GM19240 (cell line): Measurements from ENCODE around the gene CCDC12.

Experiments
- DNase-seq: peaks from one replicate; pipeline ENCODE4 v3.0.0; 2011; ENCODE audit warnings: low spot score; ENCODE audit not compliant: insufficient read length

CCDC12 gene

GRCh38 chr3:46894256-46894655 is 82.3 kb downstream of the CCDC12 start:
- no peak for DNase-seq

GRCh38 chr3:46893763-46894162 is 82.8 kb downstream of the CCDC12 start:
- no peak for DNase-seq

- DNase-seq: no peak
Observed at GRCh38 chr3:46893146-46893748, 83.3 kb downstream of the CCDC12 start.

DNA sequence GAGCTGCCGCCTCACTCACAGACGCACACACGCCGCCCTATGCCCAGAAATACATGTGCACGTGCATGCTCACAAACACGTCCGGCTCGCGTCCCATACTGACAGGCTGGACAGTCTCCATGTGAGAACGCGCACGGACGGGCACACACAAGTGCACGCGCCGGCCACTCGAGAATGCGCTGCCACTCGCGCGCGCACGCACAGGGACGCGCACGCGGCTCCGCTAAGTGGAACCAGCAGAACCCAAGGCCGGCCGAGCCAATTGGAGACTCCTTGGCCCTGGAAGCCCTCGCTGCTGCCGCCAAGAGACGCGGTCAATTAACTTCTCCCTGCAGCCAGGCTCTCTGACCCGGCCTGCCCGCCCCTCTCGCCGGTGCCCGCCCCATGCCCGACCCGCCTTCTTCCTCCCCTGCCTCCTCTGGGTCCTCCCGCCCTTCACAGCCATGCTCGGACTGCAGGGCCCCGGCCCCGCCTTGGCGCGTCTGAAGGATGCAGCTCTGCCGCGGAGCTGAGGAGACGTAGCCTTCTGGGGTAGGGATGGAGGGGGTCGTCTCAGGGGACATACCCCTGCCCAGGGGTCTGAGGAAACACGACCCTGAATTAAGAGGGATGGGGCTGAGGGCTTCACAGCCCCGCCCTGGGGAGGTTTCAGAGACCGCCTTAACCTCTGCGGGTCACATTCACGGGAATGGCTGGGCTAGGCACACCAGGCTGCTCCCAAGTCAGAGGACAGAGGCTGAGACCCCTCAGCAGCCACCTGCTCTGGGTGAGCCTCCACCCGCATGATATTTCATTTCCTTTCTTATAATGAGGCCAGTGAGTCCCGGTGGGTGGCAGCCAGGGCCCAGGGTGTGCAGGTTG is 84.0 kb downstream of the CCDC12 start:
- DNase-seq: no peak

DNA sequence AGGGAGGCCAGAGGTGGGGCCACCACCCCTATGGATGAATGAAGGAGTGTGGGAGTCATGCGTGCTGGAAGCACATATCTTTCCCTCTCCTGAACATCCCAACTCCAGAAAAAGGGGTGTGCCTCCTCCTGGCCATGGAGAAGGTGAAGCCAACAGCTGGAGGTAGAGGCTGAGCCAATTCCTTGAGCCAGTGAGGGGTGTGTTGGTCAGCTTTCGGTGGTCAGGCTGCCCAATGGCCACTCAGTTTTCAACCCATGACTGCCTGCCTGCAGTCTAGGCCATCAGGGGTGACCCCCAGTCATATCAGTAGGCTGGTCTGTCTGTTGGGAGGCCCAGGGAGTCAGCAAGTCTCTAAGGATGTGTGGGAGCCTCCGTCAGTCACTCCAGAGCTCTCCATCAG is 85.4 kb downstream of the CCDC12 start:
- no peak for DNase-seq

DNA sequence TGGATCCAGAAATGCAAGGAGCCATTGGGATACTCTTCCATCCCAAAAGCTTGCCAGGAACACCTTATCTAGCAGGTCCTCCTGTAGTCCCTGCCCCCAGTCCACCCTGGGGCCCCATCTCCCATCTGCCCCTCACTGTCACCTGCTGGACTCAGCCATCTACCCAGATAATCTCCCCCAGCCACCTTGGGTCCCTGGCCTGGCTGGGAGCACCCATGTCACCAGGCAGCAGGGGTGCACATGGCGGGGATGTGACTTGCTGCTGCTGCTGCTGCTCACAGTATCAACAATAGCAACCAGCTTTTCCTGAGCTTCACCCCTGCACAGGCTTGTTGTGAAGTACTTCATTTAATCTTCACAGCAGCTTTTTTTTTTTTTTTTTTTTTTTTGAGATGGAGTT is 86.4 kb downstream of the CCDC12 start:
- no peak for DNase-seq

DNA sequence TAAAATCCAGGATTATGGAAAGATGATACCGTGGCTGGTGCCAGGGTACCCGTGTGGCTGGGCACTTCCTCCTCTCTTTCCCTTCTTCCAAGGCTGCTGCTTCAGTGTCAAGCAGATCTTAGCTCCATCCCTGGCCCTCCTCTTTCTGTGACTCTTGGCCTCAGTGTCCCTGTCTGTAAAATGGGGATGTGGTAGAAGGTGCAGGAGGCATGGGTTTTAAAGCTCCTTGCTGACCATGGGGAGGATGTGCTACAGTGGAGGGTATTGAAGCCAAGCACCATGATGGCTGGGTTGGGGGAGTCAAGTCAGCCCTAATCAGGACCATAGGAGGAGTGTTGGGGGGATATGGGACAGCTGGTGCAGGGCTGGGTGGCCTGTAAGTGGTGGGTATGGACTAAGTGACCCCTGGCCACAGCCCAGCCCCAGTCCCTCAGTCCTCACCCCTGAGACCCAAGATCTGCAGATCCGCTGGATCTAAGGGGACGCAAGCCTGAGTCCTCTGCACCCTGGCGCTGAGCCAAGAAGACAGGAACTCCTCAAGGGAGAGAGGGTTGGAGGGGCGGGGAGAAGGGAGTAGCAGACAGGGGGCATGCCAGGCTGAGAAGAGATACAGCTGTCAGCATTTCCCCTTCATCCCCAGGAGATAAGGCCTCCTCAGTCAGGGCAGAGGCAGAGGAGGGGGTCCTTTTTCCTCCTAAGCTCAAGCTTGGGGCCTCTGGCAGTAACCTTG is 87.0 kb downstream of the CCDC12 start:
- no peak for DNase-seq

DNA sequence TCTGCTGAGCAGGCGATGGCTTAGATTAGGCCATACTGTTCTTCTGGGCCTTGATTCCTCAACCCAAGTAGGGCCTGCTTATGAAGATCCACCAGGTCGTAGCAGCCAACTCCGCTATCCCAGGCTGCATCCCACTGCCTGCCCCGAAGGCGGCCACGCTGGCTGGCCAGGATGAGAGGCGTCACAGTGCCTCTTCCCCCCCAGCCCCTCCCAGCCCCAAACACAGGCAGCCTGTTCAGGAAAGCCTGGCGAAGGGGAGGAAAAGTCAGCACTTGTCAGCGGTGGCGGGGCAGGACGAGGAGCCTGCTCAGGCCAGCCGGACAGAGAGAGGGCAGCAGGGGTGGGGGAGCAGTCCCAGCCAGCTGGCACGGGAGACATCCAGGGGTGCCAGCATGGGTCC is 87.8 kb downstream of the CCDC12 start:
- DNase-seq: no peak

- no peak for DNase-seq
Observed at GRCh38 chr3:46887980-46888494, 88.5 kb downstream of the CCDC12 start.

- DNase-seq: no peak
Observed at GRCh38 chr3:46885612-46886011, 90.9 kb downstream of the CCDC12 start.

DNA sequence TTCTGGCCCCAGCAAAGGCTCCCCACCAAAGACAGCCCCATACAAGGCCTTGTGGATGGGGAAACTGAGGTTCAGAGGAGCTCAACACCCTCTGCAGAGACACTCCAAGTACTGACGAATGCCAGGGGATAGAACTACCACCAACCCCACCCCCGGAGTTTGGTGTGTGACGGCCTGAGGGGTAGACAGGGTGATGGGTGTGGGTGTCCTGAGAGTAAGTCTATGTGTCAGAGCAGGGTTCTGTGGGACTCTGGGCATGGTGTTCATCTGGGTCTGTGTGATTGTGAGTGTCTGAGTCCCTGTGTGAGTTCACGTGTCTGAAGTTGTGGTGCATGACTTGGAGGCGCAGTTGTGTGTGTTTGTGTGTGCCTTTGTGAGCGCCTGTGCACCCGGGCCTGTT is 91.6 kb downstream of the CCDC12 start:
- no peak for DNase-seq

DNA sequence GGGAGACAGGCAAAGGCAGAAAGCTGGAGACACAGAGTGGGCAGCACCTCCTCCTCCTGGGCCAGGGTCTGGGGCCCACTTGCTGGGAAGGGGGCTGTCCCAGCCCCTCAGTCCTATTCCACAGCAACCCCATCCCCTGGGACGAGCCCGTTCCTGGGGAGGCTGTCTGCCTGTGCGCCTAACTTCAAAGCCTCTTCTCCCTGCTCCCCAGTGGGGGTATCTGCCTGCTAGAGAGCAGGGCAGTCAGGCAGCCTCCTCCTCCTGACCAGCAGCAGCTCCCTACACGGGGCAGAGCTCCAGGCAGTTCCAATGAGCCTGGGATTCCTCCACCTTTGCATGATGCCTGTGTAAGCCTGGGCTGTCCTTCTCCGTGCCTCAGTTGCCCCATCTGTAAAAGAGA is 92.1 kb downstream of the CCDC12 start:
- DNase-seq: no peak

DNA sequence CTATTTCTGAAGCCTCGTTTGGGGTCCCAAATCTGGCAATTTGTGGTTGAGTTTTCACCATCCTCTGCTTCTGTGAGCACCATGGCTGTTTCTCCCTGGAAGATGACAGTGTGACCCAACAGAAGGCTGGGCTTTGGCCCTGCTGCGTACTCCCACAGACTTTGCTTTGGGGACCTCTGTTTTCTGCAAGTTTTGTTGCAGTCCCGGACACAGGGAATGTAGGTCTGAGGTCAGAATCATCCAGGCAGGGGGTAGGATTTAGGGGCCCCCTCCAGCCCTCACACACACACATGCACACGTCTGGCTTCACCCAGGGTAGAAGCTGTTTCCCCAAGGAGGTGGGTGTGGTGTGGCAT is 92.7 kb downstream of the CCDC12 start:
- no peak for DNase-seq

DNA sequence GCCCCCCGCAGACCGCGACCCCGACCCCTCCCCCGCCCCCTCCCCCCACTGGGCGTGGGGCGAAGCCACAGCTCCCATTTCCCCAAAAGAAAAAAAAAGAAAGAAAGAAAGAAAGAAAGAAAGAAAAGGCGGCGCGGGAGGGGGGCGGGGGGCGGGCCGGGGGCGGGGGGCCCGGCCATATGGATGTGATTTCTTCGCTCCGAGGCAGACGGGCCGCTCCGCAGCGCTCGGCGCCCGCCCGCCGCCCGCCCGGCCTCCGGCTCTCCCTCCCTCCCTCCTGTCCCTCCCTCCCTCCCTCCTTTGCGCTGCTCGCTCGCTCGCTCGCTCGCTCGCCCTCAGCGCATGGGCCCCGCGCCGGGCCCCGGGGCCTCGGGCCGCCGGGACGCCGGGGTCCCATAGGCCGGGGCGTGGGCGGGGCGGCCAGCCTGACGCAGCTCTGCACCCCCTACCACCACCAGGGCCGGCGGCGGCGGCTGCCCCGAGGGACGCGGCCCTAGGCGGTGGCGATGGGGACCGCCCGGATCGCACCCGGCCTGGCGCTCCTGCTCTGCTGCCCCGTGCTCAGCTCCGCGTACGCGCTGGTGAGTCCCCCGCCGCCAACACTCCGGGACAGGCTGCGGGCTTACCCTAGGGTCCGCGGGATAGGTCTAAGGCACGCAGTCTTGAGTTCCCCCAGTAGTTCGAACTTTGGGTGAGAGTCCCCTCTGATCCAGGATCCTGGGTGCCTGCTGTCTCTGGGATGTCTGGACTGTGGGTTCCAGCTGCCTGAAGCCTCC is 93.3 kb downstream of the CCDC12 start:
- no peak for DNase-seq

DNA sequence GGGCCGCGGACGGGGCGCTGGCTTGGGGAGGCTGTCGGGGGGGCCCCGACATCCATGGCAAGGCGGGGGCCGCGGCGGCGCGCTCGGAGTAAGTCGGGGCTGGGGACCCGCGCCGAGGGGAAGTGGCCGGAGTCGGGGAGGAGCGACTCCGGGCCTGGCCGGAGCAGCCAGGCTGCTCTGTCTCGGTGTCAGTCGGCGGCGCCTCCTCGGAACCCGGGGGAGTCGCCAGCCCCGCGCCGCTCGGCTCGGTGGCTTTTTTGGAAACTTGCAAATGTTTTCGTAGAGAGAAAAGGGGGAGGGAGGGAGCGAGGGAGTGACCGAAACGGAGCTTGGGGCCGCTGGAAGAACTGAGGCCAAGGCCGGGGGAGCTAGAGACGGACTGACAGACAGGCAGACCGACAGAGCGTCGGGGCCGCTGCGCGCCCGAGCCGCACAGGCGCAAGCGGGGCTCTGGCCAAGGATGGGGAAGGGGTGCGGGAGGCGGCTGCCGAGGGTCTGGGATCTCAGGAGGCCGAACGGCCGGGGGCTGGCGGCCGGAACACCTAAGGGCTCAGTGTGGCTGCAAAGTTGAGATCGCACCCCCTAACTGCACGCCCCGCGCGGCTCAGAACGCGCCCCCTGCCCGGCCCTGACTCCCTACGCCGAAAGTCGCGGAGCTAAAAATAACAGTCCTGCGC is 94.0 kb downstream of the CCDC12 start:
- DNase-seq: no peak

GRCh38 chr3:46881596-46882376 is 94.8 kb downstream of the CCDC12 start:
- DNase-seq: no peak

GRCh38 chr3:46880884-46881595 is 95.5 kb downstream of the CCDC12 start:
- DNase-seq: no peak

GRCh38 chr3:46878781-46879436 is 97.6 kb downstream of the CCDC12 start:
- DNase-seq: no peak
